HL-60 (cell line): Measurements from ENCODE around the gene ADGRG6.

Source experiments
- DNase-seq, 2 experiments: peaks; one replicate each; pipeline ENCODE4 v3.0.0-alpha.2; 2010 to 2020; ENCODE audit warnings: low read depth in 1 of 2, low spot score in 1 of 2
- H3K27ac ChIP-seq: fragments of 250-450 bp; sonication (Bioruptor Pico); replicated peaks from 2 replicates; pipeline ENCODE4 v1.5.1; 2020; ENCODE audit warnings: mild to moderate bottlenecking, moderate library complexity
- H3K27me3 ChIP-seq: fragments of 250-450 bp; sonication (Bioruptor Pico); 2 replicates; pipeline ENCODE4 v1.5.1; 2021; ENCODE audit warnings: mild to moderate bottlenecking, moderate library complexity; ENCODE audit not compliant: insufficient read depth, poor library complexity, severe bottlenecking
- H3K4me3 ChIP-seq: replicated peaks from 2 replicates; pipeline ENCODE4 v1.5.1; 2011; ENCODE audit warnings: mild to moderate bottlenecking, control low read depth, low read length; ENCODE audit not compliant: insufficient read depth
- GABPA ChIP-seq: IDR thresholded peaks from 2 replicates; pipeline ENCODE4 v1.6.1; 2012; ENCODE audit warnings: low read depth
- POLR2AphosphoS5 ChIP-seq: IDR thresholded peaks from 2 replicates; pipeline ENCODE4 v1.6.1; 2012; ENCODE audit warnings: low read depth
- SPI1 ChIP-seq: IDR thresholded peaks from 2 replicates; pipeline ENCODE4 v1.6.1; 2012; ENCODE audit warnings: low read depth, mild to moderate bottlenecking, borderline replicate concordance
- TF ChIP-seq, protein P1 (sequence below): IDR thresholded peaks from one replicate; pipeline ENCODE4 v1.5.1; 2011; ENCODE audit warnings: low read length, control low read depth, inconsistent platforms; ENCODE audit not compliant: insufficient read depth
- TF ChIP-seq, protein P2 (sequence below): IDR thresholded peaks from 2 replicates; pipeline ENCODE4 v1.6.1; 2012; ENCODE audit warnings: low read depth; ENCODE audit not compliant: insufficient replicate concordance

ADGRG6 gene

GRCh38 chr6:142374091-142374770, 72.4 kb downstream of the ADGRG6 start:
- TF ChIP-seq, protein P1, sequence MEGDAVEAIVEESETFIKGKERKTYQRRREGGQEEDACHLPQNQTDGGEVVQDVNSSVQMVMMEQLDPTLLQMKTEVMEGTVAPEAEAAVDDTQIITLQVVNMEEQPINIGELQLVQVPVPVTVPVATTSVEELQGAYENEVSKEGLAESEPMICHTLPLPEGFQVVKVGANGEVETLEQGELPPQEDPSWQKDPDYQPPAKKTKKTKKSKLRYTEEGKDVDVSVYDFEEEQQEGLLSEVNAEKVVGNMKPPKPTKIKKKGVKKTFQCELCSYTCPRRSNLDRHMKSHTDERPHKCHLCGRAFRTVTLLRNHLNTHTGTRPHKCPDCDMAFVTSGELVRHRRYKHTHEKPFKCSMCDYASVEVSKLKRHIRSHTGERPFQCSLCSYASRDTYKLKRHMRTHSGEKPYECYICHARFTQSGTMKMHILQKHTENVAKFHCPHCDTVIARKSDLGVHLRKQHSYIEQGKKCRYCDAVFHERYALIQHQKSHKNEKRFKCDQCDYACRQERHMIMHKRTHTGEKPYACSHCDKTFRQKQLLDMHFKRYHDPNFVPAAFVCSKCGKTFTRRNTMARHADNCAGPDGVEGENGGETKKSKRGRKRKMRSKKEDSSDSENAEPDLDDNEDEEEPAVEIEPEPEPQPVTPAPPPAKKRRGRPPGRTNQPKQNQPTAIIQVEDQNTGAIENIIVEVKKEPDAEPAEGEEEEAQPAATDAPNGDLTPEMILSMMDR: no peak
- no peak for TF ChIP-seq SPI1
- no peak for TF ChIP-seq POLR2AphosphoS5
- TF ChIP-seq, protein P2, sequence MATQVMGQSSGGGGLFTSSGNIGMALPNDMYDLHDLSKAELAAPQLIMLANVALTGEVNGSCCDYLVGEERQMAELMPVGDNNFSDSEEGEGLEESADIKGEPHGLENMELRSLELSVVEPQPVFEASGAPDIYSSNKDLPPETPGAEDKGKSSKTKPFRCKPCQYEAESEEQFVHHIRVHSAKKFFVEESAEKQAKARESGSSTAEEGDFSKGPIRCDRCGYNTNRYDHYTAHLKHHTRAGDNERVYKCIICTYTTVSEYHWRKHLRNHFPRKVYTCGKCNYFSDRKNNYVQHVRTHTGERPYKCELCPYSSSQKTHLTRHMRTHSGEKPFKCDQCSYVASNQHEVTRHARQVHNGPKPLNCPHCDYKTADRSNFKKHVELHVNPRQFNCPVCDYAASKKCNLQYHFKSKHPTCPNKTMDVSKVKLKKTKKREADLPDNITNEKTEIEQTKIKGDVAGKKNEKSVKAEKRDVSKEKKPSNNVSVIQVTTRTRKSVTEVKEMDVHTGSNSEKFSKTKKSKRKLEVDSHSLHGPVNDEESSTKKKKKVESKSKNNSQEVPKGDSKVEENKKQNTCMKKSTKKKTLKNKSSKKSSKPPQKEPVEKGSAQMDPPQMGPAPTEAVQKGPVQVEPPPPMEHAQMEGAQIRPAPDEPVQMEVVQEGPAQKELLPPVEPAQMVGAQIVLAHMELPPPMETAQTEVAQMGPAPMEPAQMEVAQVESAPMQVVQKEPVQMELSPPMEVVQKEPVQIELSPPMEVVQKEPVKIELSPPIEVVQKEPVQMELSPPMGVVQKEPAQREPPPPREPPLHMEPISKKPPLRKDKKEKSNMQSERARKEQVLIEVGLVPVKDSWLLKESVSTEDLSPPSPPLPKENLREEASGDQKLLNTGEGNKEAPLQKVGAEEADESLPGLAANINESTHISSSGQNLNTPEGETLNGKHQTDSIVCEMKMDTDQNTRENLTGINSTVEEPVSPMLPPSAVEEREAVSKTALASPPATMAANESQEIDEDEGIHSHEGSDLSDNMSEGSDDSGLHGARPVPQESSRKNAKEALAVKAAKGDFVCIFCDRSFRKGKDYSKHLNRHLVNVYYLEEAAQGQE: no peak
- no peak for TF ChIP-seq GABPA
- no peak overlapping the region for H3K27ac ChIP-seq
- H3K4me3 ChIP-seq: no peak overlapping the region
- H3K27me3 ChIP-seq: no peaks in the 10 kb centered on the region
- no peak for DNase-seq

- TF ChIP-seq, protein P2: no peak
- TF ChIP-seq GABPA (no peak), POLR2AphosphoS5 (no peak)
- Histone ChIP-seq H3K27me3 (no peaks in the 10 kb centered on the region), H3K4me3 (no peak overlapping the region), H3K27ac (no peak overlapping the region)
- DNase-seq: no peak
Observed at GRCh38 chr6:142374965-142375733, 73.3 kb downstream of the ADGRG6 start.

GRCh38 chr6:142376115-142376514, 74.3 kb downstream of the ADGRG6 start:
- no peak for DNase-seq
- TF ChIP-seq GABPA (no peak), SPI1 (no peak), POLR2AphosphoS5 (no peak)
- TF ChIP-seq, protein P1: no peak
- TF ChIP-seq, protein P2: no peak
- Histone ChIP-seq H3K27ac (no peak overlapping the region), H3K27me3 (no peaks in the 10 kb centered on the region), H3K4me3 (no peak overlapping the region)
